Mammary epithelial cell (primary cell): ENCODE data around the gene ERCC6L2.

Source experiments
- EZH2 ChIP-seq: IDR thresholded peaks from 2 replicates; pipeline ENCODE4 v1.6.1; 2012; ENCODE audit warnings: low read length, inconsistent platforms, borderline replicate concordance
- TF ChIP-seq, protein P1 (sequence below), 2 donors: IDR thresholded peaks in 1 of 2; conservative IDR thresholded peaks in 1 of 2; 2 replicates each; pipeline ENCODE4 v1.5.1; 2011 to 2012; ENCODE audit warnings: inconsistent platforms in 2 of 2, low read length in 2 of 2, mild to moderate bottlenecking in 2 of 2, control low read depth in 1 of 2, low read depth in 1 of 2; ENCODE audit not compliant: insufficient read depth in 1 of 2; ENCODE audit errors: extremely low read depth in 1 of 2

DNA sequence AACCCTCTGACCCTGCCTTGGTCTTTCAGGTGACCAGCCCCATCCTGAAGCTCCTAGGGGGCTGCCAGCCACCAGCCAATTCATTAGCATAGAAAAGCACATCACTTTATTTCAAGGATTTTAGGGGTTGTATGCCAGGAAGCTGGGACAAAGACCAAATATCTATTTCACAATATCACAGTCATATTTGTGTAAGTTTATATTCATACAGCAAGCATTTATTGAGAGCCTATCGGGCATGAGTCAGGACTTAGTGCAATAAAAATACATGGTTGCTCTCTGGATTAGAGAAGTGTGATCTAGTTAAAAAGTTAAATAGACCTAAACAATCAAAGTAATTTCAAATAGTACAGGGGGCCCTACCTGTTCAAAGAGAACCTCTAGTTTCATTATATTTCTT lies 113.8 kb downstream of the ERCC6L2 start:
- TF ChIP-seq, protein P1, sequence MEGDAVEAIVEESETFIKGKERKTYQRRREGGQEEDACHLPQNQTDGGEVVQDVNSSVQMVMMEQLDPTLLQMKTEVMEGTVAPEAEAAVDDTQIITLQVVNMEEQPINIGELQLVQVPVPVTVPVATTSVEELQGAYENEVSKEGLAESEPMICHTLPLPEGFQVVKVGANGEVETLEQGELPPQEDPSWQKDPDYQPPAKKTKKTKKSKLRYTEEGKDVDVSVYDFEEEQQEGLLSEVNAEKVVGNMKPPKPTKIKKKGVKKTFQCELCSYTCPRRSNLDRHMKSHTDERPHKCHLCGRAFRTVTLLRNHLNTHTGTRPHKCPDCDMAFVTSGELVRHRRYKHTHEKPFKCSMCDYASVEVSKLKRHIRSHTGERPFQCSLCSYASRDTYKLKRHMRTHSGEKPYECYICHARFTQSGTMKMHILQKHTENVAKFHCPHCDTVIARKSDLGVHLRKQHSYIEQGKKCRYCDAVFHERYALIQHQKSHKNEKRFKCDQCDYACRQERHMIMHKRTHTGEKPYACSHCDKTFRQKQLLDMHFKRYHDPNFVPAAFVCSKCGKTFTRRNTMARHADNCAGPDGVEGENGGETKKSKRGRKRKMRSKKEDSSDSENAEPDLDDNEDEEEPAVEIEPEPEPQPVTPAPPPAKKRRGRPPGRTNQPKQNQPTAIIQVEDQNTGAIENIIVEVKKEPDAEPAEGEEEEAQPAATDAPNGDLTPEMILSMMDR (conservative IDR thresholded peaks at IDR 0.05 in 1 of 2, IDR thresholded peaks at IDR 0.05 in 1 of 2; ENCODE audit: extremely low read depth in 1 of 2, insufficient read depth in 1 of 2, low read depth in 1 of 2, low read length in 2 of 2): no peak
- no peak for TF ChIP-seq EZH2
